ENCODE measurements around the gene BLACAT1. TPM values are rescaled to one million over a fixed set of nuclear protein-coding genes. Genes with fewer than 3 reads are reported as not detected.

The BLACAT1 gene
- total and polyA plus RNA-seq, 9 of the 15 experiments (the other 6 are each of a cell fraction or from before 2014, with no cell fraction given) = 0.10 to 5.9 (median 0.73) TPM

DNA sequence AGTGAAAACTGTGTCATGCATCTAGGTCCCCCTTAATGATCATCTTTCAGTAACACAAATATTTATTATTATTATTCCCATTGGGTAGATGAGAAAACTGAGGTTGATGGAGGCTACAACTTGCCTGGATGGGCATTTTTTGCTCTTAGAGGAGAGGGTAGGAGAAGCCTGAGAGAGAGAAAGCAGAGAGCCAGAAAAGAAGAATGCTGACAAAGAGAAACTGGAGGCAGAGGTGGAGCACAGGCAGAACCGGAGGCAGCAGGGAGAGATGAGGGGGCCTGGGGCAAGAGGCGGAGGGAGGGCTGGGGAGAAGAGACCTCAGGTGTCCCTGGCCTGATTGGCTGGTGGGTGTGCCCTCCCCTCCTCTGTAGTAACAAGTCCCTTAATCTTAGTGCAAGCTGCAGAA, 4.1 kb downstream of the BLACAT1 start:
- ChIA-PET CTCF (ENCODE audit: low intra/inter-chr PET ratio) (no interaction called here), POLR2A (interaction anchor here (0.6 to 1.1 kb wide), 2 partner anchors 35 to 73 kb away, joined by 3 read pairs; no protein-coding TSS in a partner anchor)
- no peaks in the 10 kb centered on the region for H3K9me1 ChIP-seq (ENCODE audit: control insufficient read depth, insufficient read depth, low read length)
- in situ Hi-C loops (cut with MboI) (no loop called here), intact Hi-C loops (cut with micrococcal nuclease) (no loop called here)
- H2AFZ ChIP-seq (ENCODE audit: low read depth, low read length) = no peak overlapping the region
- H3K27ac ChIP-seq (ENCODE audit: extremely low read depth, low read depth, low read length) = no peak overlapping the region
- 40% methylated on average over 2 of the region's 2 CpGs for WGBS (ENCODE audit: insufficient coverage, low coverage, missing lambda C conversion rate)
- H3K4me3 ChIP-seq = no peak overlapping the region
- BruUV-seq (replicated peaks) = no TSS peak
- no peaks in the 10 kb centered on the region for H3K36me3 ChIP-seq (ENCODE audit: control insufficient read depth, insufficient read depth, low read length)
- H4K20me1 ChIP-seq (replicated peaks; ENCODE audit: control insufficient read depth, insufficient read depth, low read length) = no peaks in the 10 kb centered on the region
- ATAC-seq = no peak
- H3K4me1 ChIP-seq (replicated peaks in 1 of 2; ENCODE audit: control insufficient read depth in 2 of 2, insufficient read depth in 2 of 2, low read length in 2 of 2) = peaks cover 30 to 47% of the 10 kb centered on the region in 2 experiments; a peak in 4 of 5 replicates
- no peak overlapping the region for H3K9ac ChIP-seq (ENCODE audit: insufficient read depth in 1 of 2, low read depth in 2 of 2, low read length in 2 of 2)
- FAIRE-seq = no peak
- H3K4me2 ChIP-seq (ENCODE audit: insufficient read depth, low read length) = no peak overlapping the region
- TF ChIP-seq BCOR (IDR thresholded peaks at IDR 0.05) (peak; percentile 68), HDAC2 (IDR thresholded peaks at IDR 0.05) (0 out of 2 replicates have a peak, but pooled peaks have one; percentile 27), ZNF316 (IDR thresholded peaks at IDR 0.05) (peak; percentile 65), POLR3G (IDR thresholded peaks at IDR 0.05; ENCODE audit: extremely low read depth, insufficient read length, insufficient replicate concordance) (no peak), CHD4 (IDR thresholded peaks at IDR 0.05; ENCODE audit: insufficient read depth, insufficient replicate concordance, low read depth, low read length, poor library complexity, severe bottlenecking) (no peak), ZNF324 (CRISPR knock-in tag; IDR thresholded peaks at IDR 0.05) (no peak), KDM1A (IDR thresholded peaks at IDR 0.05) (0 out of 4 replicates have a peak, but pooled peaks of 1 of the 2 experiments have one; percentile 42), RBM25 (IDR thresholded peaks at IDR 0.05; ENCODE audit: low read depth, low read length, severe bottlenecking) (peak; percentile 60), ZNF655 (CRISPR knock-in tag; IDR thresholded peaks at IDR 0.05) (no peak), ZNF133 (CRISPR knock-in tag; IDR thresholded peaks at IDR 0.05) (no peak), ZNF518B (CRISPR knock-in tag; IDR thresholded peaks at IDR 0.05) (no peak), C11orf30 (IDR thresholded peaks at IDR 0.05; ENCODE audit: low read depth) (peak; percentile 47; the same call in 1 of the 2 replicates), POLR3A (IDR thresholded peaks at IDR 0.05; ENCODE audit: borderline replicate concordance, extremely low read depth, insufficient read depth, insufficient read length) (no peak), PHF8 (IDR thresholded peaks at IDR 0.05; ENCODE audit: borderline replicate concordance, low read length) (no peak)
- peak in 3 of 4 experiments; percentile 46 to 50 (median 48) for DNase-seq (ENCODE audit: extremely low read depth in 1 of 4, low spot score in 3 of 4)
- H3K27me3 ChIP-seq (ENCODE audit: control insufficient read depth in 2 of 2, insufficient read depth in 2 of 2, low read length in 2 of 2) = peaks cover 19 to 35% of the 10 kb centered on the region in 2 experiments
- peaks cover 10% of the 10 kb centered on the region; the same call in 2 of the 3 replicates for H3K79me2 ChIP-seq (ENCODE audit: control insufficient read depth, insufficient read depth, low read length)
- no peaks in the 10 kb centered on the region for H3K9me3 ChIP-seq (replicated peaks; ENCODE audit: control insufficient read depth, insufficient read depth, low read depth, low read length)
